Stomach smooth muscle (tissue), 2 donors: ENCODE data around the gene LYRM2.

Experiments used
- H3K27ac ChIP-seq: one replicate; pipeline ENCODE4 v1.7.0; 2013; ENCODE audit warnings: mild to moderate bottlenecking, low read length, inconsistent platforms
- H3K27me3 ChIP-seq, 2 donors: one replicate each; pipeline ENCODE4 v1.7.0; 2013; ENCODE audit warnings: low read length in 2 of 2; ENCODE audit not compliant: insufficient read depth in 2 of 2, control insufficient read depth in 1 of 2
- H3K36me3 ChIP-seq, 2 donors: one replicate each; pipeline ENCODE4 v1.7.0; 2013; ENCODE audit warnings: low read length in 2 of 2; ENCODE audit not compliant: control insufficient read depth in 2 of 2, insufficient read depth in 2 of 2
- H3K4me1 ChIP-seq: one replicate; pipeline ENCODE4 v1.7.0; 2013; ENCODE audit warnings: low read length; ENCODE audit not compliant: control insufficient read depth, insufficient read depth
- H3K4me3 ChIP-seq, 2 donors: one replicate each; pipeline ENCODE4 v1.7.0; 2013; ENCODE audit warnings: low read length in 2 of 2
- H3K9ac ChIP-seq, 2 donors: one replicate each; pipeline ENCODE4 v1.7.0; 2013; ENCODE audit warnings: low read length in 2 of 2, mild to moderate bottlenecking in 1 of 2
- H3K9me3 ChIP-seq, 2 donors: one replicate each; pipeline ENCODE4 v1.7.0; 2013; ENCODE audit warnings: low read length in 2 of 2; ENCODE audit not compliant: control insufficient read depth in 2 of 2
- donor health status: healthy.
- donor health status: Pancreatic carcinoma.

Gene LYRM2

DNA sequence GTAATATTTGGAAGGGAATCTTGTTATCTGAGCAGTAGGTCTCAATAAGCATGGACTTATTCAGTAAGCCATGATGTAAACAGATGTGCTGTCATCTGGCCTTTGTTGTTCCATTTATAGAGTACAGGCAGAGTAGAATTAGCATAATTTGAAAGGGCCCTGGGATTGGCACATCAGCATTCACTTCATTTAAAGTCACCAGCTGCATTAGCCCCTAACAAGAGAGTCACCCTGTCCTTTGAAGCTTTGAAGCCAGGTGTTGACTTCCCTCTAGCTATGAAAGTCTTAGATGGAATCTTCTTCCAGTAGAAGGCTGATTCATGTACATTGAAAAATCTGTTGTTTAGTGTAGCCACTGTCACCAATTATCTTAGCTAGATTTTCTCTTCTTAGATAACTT is 109.7 kb downstream of the LYRM2 start:
- peaks cover 5% of the 10 kb centered on the region for H3K4me1 ChIP-seq

DNA sequence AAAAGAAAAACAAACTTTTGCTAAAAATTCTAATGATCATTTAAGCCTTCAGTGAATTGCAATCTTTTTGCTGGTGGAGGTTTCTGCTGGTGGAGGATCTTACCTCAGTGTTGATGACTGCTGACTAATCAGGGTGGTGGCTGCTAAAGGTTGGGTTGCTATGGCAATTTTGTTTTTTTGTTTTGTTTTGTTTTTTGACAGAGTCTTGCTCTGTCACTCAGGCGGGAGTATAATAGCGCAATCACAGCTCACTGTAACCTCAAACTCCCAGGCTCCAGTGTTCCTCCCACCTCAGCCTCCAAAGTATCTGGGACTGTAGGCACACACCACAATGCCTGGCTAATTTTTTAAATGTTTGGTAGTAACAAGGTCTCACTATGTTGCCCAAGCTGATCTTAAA is 110.9 kb downstream of the LYRM2 start:
- Histone ChIP-seq H3K9me3 (no peaks in the 10 kb centered on the region), H3K9ac (no peak overlapping the region), H3K4me3 (no peak overlapping the region), H3K27ac (no peak overlapping the region), H3K4me1 (peaks cover 5% of the 10 kb centered on the region), H3K27me3 (no peaks in the 10 kb centered on the region), H3K36me3 (no peaks in the 10 kb centered on the region)

More for the DNA sequence above, 109.7 kb downstream of the LYRM2 start:
- H3K4me3 ChIP-seq: no peak overlapping the region
- H3K9me3 ChIP-seq: no peaks in the 10 kb centered on the region
- H3K9ac ChIP-seq: no peak overlapping the region
- H3K36me3 ChIP-seq: no peaks in the 10 kb centered on the region
- H3K27me3 ChIP-seq: no peaks in the 10 kb centered on the region
- H3K27ac ChIP-seq: no peak overlapping the region

DNA sequence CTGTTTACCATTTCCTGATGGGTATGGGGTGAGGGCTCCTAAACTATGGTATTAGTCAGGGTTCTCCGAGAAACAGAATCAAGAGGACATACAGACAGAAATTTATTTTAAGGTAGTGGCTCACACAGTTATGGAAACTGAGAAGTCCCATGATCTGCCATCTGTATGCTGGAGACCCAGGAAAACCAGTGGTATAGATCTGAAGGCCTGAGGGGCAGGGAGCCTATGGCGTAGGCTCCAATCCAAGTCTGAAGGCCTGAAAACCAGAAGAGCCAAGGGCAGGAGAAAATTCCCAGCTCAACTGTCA is 112.0 kb downstream of the LYRM2 start:
- Histone ChIP-seq H3K27ac (no peak overlapping the region), H3K4me3 (no peak overlapping the region), H3K9ac (no peak overlapping the region), H3K9me3 (no peaks in the 10 kb centered on the region), H3K27me3 (no peaks in the 10 kb centered on the region), H3K36me3 (no peaks in the 10 kb centered on the region), H3K4me1 (peaks cover 4% of the 10 kb centered on the region)

DNA sequence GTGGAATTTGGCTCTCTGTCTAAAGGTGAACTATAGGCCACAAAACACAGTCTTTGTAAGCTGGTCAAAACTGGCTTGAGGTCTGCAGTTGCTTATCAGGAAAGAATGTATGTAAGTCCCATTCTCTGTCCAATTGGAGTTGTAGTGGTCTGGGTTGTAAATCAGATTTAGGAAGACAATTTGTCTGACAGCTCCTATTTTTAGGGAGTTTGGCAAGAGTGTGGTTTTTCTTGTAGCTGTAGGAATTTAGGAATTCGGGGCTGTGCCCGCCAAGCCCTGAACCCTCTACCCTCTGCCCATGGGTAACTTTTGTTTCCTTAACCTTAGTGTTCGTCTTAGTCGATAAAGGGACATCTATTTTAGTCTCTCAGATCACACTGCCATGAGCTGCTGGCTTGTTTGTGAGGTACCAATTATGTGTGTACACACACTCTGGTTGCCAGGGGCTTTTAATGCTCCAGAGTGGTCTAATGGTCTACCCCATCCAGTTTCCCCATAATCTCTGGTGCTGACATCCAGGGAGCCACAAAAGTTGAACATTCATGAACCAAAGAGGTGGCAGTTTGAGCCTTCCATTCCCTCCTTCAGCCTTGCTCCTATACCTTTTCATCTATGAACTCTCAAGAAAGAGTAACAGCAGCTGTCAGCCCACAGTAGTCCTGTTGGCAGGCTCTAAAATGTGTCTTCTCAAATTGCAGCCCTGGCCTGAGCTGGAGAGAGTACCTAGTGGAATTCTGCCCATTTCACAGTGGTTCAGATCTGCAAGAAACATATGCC is 112.6 kb downstream of the LYRM2 start:
- no peak overlapping the region for H3K27ac ChIP-seq

DNA sequence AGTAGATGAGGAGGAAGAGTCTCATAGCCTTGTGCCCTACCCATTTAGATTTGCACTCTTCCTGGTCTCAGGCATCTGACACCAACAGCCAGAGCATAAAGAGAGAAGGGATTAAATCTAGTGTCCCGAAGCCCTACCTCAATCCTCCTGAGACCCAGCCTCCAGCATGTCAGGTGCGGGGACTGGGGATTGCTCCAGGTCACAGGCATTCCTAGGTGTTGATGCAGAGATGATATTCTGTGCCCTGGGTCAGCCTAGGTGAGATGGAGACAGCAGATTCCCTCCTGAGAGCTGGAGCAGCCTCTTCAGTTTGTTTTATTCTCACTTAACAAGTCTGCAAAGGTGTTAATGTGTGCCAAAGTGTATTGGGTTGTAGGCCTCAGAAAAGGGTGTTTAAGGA is 115.8 kb downstream of the LYRM2 start:
- H3K36me3 ChIP-seq: no peaks in the 10 kb centered on the region
- no peak overlapping the region for H3K27ac ChIP-seq
- H3K27me3 ChIP-seq: no peaks in the 10 kb centered on the region
- no peak overlapping the region for H3K9ac ChIP-seq
- no peak overlapping the region for H3K4me3 ChIP-seq
- no peaks in the 10 kb centered on the region for H3K4me1 ChIP-seq
- no peaks in the 10 kb centered on the region for H3K9me3 ChIP-seq

More for the DNA sequence above, 112.6 kb downstream of the LYRM2 start:
- Histone ChIP-seq H3K36me3 (no peaks in the 10 kb centered on the region), H3K4me3 (no peak overlapping the region), H3K9me3 (no peaks in the 10 kb centered on the region), H3K27me3 (no peaks in the 10 kb centered on the region), H3K9ac (no peak overlapping the region), H3K4me1 (no peaks in the 10 kb centered on the region)

DNA sequence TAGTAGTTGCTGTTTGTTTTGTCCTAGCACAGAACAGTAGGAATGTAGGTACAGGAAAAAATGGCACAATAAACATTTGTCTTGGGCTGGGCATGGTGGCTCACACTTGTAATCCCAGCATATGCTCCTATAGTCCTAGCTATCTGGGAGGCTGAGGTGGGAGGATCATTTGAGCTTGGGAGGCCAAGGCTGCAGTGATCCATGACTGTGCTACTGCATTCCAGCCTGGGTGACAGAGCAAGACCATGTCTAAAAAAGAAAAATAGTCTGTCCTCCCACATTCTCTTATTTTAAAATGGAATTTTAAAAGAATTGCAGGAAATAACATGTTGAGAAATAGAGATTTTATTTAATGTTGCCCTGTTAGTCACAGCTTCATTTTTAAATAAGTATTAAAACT is 117.8 kb downstream of the LYRM2 start:
- no peak overlapping the region for H3K9ac ChIP-seq
- H3K9me3 ChIP-seq: no peaks in the 10 kb centered on the region
- no peaks in the 10 kb centered on the region for H3K36me3 ChIP-seq
- no peaks in the 10 kb centered on the region for H3K4me1 ChIP-seq
- no peak overlapping the region for H3K27ac ChIP-seq
- H3K27me3 ChIP-seq: no peaks in the 10 kb centered on the region
- H3K4me3 ChIP-seq: no peak overlapping the region

DNA sequence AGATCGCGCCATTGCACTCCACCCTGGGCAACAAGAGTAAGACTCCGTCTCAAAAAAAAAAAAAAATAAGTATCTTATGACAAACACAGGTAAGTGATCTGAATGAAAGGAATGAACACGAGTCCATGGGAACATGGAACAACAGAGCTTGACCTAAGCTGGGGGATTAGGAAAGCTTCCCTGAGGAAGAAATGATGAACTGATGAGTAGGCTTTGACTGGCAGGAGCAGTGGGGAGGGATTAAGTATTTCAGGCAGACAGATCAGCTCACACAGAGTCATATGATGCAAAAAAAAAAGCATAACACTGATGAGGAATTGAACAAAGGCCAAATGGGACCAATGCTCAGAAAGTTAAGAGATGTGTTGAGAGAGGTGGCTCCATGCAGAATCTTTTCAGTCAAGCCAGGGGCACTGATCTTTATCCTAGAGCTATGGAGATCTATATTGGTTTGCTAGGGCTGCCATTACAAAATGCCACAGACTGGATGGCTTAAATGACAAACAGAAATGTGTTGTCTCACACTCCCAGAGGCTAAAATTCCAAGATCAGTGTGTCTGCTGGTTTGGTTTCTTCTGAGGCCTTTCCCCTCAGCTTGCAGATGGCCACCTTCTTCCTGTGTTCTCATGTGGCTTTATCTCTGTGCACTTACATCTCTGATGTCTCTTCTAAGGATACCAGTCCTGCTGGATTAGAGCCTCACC is 120.0 kb downstream of the LYRM2 start:
- H3K9me3 ChIP-seq: no peaks in the 10 kb centered on the region
- no peaks in the 10 kb centered on the region for H3K4me1 ChIP-seq
- no peak overlapping the region for H3K9ac ChIP-seq
- H3K27me3 ChIP-seq: no peaks in the 10 kb centered on the region
- H3K27ac ChIP-seq: no peak overlapping the region
- no peaks in the 10 kb centered on the region for H3K36me3 ChIP-seq
- no peak overlapping the region for H3K4me3 ChIP-seq
